ENCODE data around the gene DPYSL4. TPM values are rescaled to one million over a fixed set of nuclear protein-coding genes. Genes with fewer than 3 reads are reported as not detected.
"Not testable (repeated sequence)": the region's sequence is repeated elsewhere in the genome, so short reads cannot be mapped to it uniquely, and the experiment has no call there.

Gene DPYSL4
- total RNA-seq, 1 donor from 2014 or later: 5.6 TPM

GRCh38 chr10:132206806-132207535, 20.2 kb downstream of the DPYSL4 start:
- no peak for DNase-seq (ENCODE audit: low read depth in 2 of 2)

GRCh38 chr10:132207536-132208461, 21.1 kb downstream of the DPYSL4 start:
- no peak for DNase-seq (ENCODE audit: low read depth in 2 of 2)

GRCh38 chr10:132208462-132209050, 21.8 kb downstream of the DPYSL4 start:
- DNase-seq (ENCODE audit: low read depth in 2 of 2): no peak

- no peak for DNase-seq (ENCODE audit: low read depth in 2 of 2)
These were observed 22.4 kb downstream of the DPYSL4 start for GRCh38 chr10:132209130-132209529.

DNA sequence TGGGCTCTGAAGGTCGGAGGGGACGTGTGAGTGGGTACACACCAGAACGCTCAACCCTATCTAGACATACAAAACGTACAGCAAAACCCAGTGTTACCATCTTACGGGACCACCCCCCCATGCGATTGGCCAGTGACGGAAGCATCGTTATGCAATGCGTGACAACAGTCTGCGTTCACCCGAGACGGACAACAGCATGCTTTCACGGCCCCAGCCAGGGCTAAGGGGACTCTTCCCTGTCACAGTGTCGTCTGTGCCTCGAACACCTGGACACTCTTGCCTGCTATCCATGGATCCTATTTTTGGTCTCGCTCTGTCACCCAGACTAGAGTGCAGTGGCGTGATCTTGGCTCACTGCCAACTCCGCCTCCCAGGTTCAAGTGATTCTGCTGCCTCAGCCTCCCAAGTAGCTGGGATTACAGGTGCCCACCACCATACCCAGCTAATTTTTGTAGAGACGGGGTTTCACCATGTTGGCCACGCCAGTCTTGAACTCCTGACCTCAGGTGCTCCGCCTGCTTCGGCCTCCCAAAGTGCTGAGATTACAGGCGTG, 23.3 kb downstream of the DPYSL4 start:
- no peak for DNase-seq (ENCODE audit: low read depth in 2 of 2)

- DNase-seq (ENCODE audit: low read depth in 2 of 2): no peak
These were observed 24.0 kb downstream of the DPYSL4 start for GRCh38 chr10:132210766-132211165.

DNA sequence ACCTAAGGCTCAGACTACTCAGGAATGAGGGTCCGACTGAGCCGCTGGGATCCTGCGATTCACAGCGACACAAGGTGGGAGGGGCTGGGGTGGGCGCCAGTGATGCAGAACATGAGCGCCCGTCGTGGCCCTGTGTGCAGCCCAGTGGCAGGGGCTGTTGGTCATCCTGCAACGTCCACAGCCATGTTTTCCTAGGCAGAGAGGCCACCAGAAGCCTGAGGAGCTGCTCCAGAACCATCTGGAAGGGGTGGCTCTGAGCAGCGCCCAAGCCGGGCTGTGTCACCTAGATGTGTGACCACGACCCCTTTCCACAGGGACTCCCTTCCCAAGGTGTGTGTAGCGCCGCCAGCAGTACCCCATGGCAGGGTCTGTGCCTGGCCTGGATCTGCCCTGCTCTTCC, 24.5 kb downstream of the DPYSL4 start:
- DNase-seq (ENCODE audit: low read depth in 2 of 2): no peak

- DNase-seq (ENCODE audit: low read depth in 2 of 2): no peak
These were observed 26.1 kb downstream of the DPYSL4 start for GRCh38 chr10:132212816-132213215.

- no peak for DNase-seq (ENCODE audit: low read depth in 2 of 2)
These were observed 27.2 kb downstream of the DPYSL4 start for GRCh38 chr10:132213917-132214316.

GRCh38 chr10:132216441-132216840, 29.7 kb downstream of the DPYSL4 start:
- DNase-seq (ENCODE audit: low read depth in 2 of 2): not testable (repeated sequence)

DNA sequence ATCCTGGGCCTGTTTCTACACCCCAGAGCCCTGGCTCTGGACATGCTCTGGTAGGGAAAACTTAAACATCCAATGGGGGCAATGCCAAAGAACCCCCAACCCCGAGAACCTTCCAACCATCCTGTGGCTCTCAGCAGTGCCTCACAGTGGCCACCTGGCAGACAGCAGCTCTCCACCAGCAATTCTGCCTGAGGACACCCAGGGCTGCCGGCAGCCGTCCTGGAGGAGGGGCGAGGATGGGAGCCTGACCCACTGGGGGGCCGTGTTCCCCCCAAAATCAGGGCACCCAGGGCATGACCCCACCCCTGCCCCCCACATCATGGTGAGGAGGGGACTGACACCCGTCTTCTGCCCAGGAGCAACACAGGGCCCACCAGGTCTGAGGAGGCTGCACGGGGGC, 32.7 kb downstream of the DPYSL4 start:
- no peak for DNase-seq (ENCODE audit: low read depth in 2 of 2)

DNA sequence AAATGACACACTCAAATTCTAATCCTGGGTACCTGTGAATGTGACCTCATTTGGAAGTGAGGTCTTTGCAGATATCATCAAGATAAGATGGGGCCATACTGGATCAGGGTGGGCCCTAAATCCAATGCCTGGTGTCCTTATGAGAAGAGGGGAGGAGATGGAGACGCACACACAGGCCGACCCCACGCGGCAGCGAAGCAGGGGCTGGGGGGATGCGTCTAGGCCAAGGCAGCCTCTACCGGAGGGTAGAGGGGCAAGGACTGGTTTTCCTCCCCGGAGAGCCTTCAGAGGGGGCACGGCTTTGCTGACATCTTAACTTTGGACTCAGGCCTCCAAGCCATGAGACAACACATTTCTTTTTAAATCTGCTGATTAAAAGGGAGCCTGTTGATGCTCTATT, 33.3 kb downstream of the DPYSL4 start:
- no peak for DNase-seq (ENCODE audit: low read depth in 2 of 2)

- not testable (repeated sequence) for DNase-seq (ENCODE audit: low read depth in 2 of 2)
These were observed 34.2 kb downstream of the DPYSL4 start for GRCh38 chr10:132220996-132221395.

GRCh38 chr10:132222726-132223125, 36.0 kb downstream of the DPYSL4 start:
- DNase-seq (ENCODE audit: low read depth in 2 of 2): no peak

DNA sequence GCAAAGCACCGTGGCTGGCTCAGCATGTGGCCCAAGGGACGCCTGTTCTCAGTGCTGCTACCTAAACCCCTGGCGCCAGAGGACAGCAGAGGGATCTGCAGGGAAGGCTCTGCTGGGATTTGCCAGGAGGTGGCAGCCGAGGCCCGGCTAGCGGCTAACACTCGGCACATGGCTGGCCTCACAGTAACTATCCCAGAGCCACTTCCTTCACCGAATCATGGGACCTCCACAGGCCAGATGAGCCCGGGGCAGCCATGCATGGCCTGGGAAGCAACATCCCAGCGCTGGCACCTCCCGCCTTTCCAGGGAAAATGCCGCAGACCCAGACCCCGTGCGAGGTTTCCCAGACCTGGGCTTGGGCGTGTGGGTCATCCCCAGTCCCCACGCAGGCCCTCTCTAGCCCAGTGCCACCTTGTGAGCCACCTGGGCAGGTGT, 36.4 kb downstream of the DPYSL4 start:
- DNase-seq (ENCODE audit: low read depth in 2 of 2): peak; percentile 65 to 81

- DNase-seq (ENCODE audit: low read depth in 2 of 2): no peak
These were observed 37.0 kb downstream of the DPYSL4 start for GRCh38 chr10:132223611-132224342.

GRCh38 chr10:132224343-132225072, 37.8 kb downstream of the DPYSL4 start:
- no peak for DNase-seq (ENCODE audit: low read depth in 2 of 2)

DNA sequence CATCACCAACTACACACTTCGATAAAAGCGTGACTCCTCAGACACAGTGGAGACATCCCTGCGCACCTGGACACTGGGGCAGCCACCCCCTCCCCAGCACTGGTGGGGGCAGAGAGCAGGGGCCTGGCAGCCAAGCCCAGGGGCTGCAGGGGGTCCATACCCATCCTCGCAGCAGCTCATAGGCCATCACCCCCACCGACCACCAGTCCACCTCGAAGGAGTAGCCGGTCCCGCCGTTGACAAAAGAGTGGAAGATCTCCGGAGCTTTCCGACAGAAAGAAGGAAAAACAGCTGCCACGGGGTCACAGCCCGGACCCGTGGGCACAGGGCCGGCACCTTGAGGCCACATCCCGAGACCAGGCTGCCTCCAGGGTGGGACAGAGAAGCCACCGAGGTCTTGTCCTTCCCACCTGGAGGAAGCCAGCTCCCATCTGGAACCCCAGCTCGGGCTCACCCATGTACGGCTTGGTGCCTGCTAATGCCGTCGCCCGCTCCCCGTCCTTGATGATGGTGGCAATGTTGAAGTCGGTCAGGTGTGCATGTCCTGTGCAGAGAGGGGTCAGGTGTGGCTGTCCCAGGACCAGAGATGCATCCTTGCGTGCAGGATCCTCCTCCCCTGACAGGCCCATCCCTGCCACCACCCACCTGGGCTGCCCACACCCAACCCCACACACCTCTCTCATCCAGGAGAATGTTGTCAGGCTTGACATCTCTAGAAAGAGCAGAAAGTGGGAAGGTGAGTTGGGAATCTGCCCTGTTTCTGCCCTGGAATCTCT, 38.5 kb downstream of the DPYSL4 start:
- no peak for DNase-seq (ENCODE audit: low read depth in 2 of 2)

DNA sequence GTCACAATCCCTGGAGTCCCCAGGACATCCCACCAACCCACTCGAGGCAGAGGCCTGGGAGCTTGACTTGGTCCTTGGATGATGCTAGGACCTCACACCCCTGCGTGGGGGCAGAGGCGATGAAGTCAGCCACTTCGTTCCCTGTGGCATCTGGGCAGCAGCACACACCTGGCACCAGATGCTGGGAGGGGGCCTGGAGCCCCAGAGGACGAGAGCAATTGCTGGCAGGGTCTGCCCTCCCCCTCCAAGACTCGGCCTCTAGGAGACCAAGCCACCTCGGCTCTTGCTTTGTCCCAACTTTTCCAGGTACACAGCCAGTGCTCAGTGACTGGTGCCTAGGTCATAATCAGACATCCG, 39.1 kb downstream of the DPYSL4 start:
- DNase-seq (ENCODE audit: low read depth in 2 of 2): no peak

Data from dermis microvascular lymphatic vessel endothelial cell (primary cell).